Calu3 (cell line): ENCODE results near the gene ADAMTS9. TPM values are rescaled to one million over a fixed set of nuclear protein-coding genes. Genes with fewer than 3 reads are reported as not detected.
A peak's percentile ranks its signal among the peaks of the same experiment; 100 is the strongest.

Experiments used
- BruUV-seq: library from RNA; stranded (reverse); fragments of 400-500 nt; replicated peaks from 2 replicates; lab custom pipeline; 2021; lab: Mats Ljungman, UMichigan
- CTCF ChIA-PET: fragments of 300-600 bp; sonication (Branson Sonifier 250); formaldehyde crosslinking; loops from one replicate; lab custom pipeline; 2022; ENCODE audit warnings: antibody characterized with exemption; lab: Charles Lee
- DNase-seq: peaks from one replicate; pipeline ENCODE4 v3.0.0; 2022
- H3K27ac Mint-ChIP-seq: one replicate; pipeline ENCODE4 v1.8.0; 2022; ENCODE audit warnings: mixed read lengths; ENCODE audit not compliant: unreplicated experiment
- H3K27me3 Mint-ChIP-seq: one replicate; pipeline ENCODE4 v1.8.0; 2022; ENCODE audit warnings: mixed read lengths; ENCODE audit not compliant: unreplicated experiment
- H3K36me3 Mint-ChIP-seq: one replicate; pipeline ENCODE4 v1.8.0; 2022; ENCODE audit warnings: mild to moderate bottlenecking, moderate library complexity, mixed read lengths; ENCODE audit not compliant: insufficient read depth, unreplicated experiment
- H3K4me1 Mint-ChIP-seq: one replicate; pipeline ENCODE4 v1.8.0; 2022; ENCODE audit warnings: mild to moderate bottlenecking, low read depth, mixed read lengths; ENCODE audit not compliant: unreplicated experiment
- H3K4me3 Mint-ChIP-seq: one replicate; pipeline ENCODE4 v1.8.0; 2022; ENCODE audit warnings: mild to moderate bottlenecking, low read depth, moderate library complexity, mixed read lengths; ENCODE audit not compliant: unreplicated experiment
- H3K9me3 Mint-ChIP-seq: one replicate; pipeline ENCODE4 v1.8.0; 2022; ENCODE audit warnings: low read depth, mixed read lengths; ENCODE audit not compliant: unreplicated experiment
- CTCF ChIP-seq: fragments of 200-600 bp; IDR thresholded peaks from one replicate; pipeline ENCODE4 v1.8.0; 2022; ENCODE audit warnings: antibody characterized with exemption; ENCODE audit not compliant: unreplicated experiment
- intact Hi-C: fragments of 100-400 bp; cut with micrococcal nuclease; formaldehyde crosslinking; loops from one replicate; pipeline ENCODE4 v1.10.0; 2022; ENCODE audit not compliant: unreplicated experiment
- total RNA-seq: library from RNA; stranded (reverse); gene quantifications from 2 replicates; pipeline ENCODE4 v1.2.3, GENCODE V29; 2022

The ADAMTS9 gene
- total RNA-seq, 1 experiment from 2014 or later, result 54.6 TPM

GRCh38 chr3:64705946-64706345 is 18.1 kb upstream of the ADAMTS9 start:
- H3K36me3 Mint-ChIP-seq, result no peaks in the 10 kb centered on the region
- no peaks in the 10 kb centered on the region for H3K4me1 Mint-ChIP-seq

GRCh38 chr3:64696896-64697295 is 9.1 kb upstream of the ADAMTS9 start:
- H3K27me3 Mint-ChIP-seq, result no peaks in the 10 kb centered on the region
- no peak overlapping the region for H3K27ac Mint-ChIP-seq
- CTCF ChIA-PET, result interaction anchor here (0.6 to 0.7 kb wide), 2 partner anchors 166 to 412 kb away, joined by 3 to 4 read pairs; no protein-coding TSS in a partner anchor
- H3K9me3 Mint-ChIP-seq, result no peaks in the 10 kb centered on the region
- no peaks in the 10 kb centered on the region for H3K36me3 Mint-ChIP-seq
- no peak for TF ChIP-seq CTCF
- H3K4me1 Mint-ChIP-seq, result peaks cover 39% of the 10 kb centered on the region
- intact Hi-C loops, result no loop called here
- no TSS peak for BruUV-seq
- H3K4me3 Mint-ChIP-seq, result no peak overlapping the region
- DNase-seq, result no peak

More at GRCh38 chr3:64705946-64706345, 18.1 kb upstream of the ADAMTS9 start:
- no peak overlapping the region for H3K27ac Mint-ChIP-seq
- intact Hi-C loops, result no loop called here
- TF ChIP-seq CTCF, result no peak
- no peaks in the 10 kb centered on the region for H3K9me3 Mint-ChIP-seq
- no peak overlapping the region for H3K4me3 Mint-ChIP-seq
- H3K27me3 Mint-ChIP-seq, result no peaks in the 10 kb centered on the region
- CTCF ChIA-PET, result no interaction called here
- DNase-seq, result no peak
- BruUV-seq, result no TSS peak

- no peaks in the 10 kb centered on the region for H3K9me3 Mint-ChIP-seq
- no peak for DNase-seq
- no peak overlapping the region for H3K4me3 Mint-ChIP-seq
- no peaks in the 10 kb centered on the region for H3K27me3 Mint-ChIP-seq
- intact Hi-C loops, result no loop called here
- no peak for TF ChIP-seq CTCF
- peaks cover 53% of the 10 kb centered on the region for H3K4me1 Mint-ChIP-seq
- CTCF ChIA-PET, result no interaction called here
- no peak overlapping the region for H3K27ac Mint-ChIP-seq
- BruUV-seq, result no TSS peak
- no peaks in the 10 kb centered on the region for H3K36me3 Mint-ChIP-seq
Measured at GRCh38 chr3:64694114-64694513, 6.3 kb upstream of the ADAMTS9 start.

GRCh38 chr3:64693031-64693430 is 5.2 kb upstream of the ADAMTS9 start:
- peak overlapping the region; percentile 61 for H3K27ac Mint-ChIP-seq
- H3K4me1 Mint-ChIP-seq, result peaks cover 48% of the 10 kb centered on the region
- intact Hi-C loops, result no loop called here
- no peak for TF ChIP-seq CTCF
- BruUV-seq, result no TSS peak
- DNase-seq, result peak; percentile 12
- no peak overlapping the region for H3K4me3 Mint-ChIP-seq
- CTCF ChIA-PET, result no interaction called here
- H3K36me3 Mint-ChIP-seq, result peaks cover 10% of the 10 kb centered on the region
- no peaks in the 10 kb centered on the region for H3K27me3 Mint-ChIP-seq
- no peaks in the 10 kb centered on the region for H3K9me3 Mint-ChIP-seq
